GM12864 (cell line): ENCODE results near the gene PARD3B.

Experiments used
- DNase-seq: peaks from one replicate; pipeline ENCODE4 v3.0.0-alpha.2; 2011; ENCODE audit warnings: low read depth
- H3K4me3 ChIP-seq: 2 replicates; pipeline ENCODE4 v1.5.1; 2011; ENCODE audit warnings: mild to moderate bottlenecking, low read depth, low read length, control low read depth
- TF ChIP-seq, protein P1 (sequence below): IDR thresholded peaks from 2 replicates; pipeline ENCODE4 v1.5.1; 2011; ENCODE audit warnings: low read depth, mild to moderate bottlenecking, moderate library complexity, low read length, control low read depth, inconsistent platforms; ENCODE audit errors: missing control alignments

Gene PARD3B

DNA sequence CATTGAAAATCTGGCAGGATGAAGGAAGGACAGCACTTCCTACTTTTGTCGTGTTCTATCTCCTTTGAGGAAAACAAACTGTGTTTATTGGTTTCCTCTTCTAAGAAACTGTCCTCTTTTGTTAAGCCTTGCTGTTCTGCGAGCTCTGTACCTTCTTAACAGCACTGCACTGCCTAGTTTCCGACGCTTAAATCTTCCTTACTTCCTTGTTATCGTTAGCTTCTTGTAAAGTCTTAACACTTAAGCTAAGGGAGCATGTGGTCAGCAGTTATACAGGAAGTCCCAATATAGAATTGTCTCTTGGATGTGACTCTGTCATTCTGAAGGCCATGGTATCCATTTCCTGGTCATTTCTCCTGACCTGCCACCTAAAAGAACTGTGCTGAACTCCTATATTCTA lies 584.3 kb downstream of the PARD3B start:
- H3K4me3 ChIP-seq, result no peak overlapping the region
- DNase-seq, result no peak
- TF ChIP-seq, protein P1, sequence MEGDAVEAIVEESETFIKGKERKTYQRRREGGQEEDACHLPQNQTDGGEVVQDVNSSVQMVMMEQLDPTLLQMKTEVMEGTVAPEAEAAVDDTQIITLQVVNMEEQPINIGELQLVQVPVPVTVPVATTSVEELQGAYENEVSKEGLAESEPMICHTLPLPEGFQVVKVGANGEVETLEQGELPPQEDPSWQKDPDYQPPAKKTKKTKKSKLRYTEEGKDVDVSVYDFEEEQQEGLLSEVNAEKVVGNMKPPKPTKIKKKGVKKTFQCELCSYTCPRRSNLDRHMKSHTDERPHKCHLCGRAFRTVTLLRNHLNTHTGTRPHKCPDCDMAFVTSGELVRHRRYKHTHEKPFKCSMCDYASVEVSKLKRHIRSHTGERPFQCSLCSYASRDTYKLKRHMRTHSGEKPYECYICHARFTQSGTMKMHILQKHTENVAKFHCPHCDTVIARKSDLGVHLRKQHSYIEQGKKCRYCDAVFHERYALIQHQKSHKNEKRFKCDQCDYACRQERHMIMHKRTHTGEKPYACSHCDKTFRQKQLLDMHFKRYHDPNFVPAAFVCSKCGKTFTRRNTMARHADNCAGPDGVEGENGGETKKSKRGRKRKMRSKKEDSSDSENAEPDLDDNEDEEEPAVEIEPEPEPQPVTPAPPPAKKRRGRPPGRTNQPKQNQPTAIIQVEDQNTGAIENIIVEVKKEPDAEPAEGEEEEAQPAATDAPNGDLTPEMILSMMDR, result no peak

DNA sequence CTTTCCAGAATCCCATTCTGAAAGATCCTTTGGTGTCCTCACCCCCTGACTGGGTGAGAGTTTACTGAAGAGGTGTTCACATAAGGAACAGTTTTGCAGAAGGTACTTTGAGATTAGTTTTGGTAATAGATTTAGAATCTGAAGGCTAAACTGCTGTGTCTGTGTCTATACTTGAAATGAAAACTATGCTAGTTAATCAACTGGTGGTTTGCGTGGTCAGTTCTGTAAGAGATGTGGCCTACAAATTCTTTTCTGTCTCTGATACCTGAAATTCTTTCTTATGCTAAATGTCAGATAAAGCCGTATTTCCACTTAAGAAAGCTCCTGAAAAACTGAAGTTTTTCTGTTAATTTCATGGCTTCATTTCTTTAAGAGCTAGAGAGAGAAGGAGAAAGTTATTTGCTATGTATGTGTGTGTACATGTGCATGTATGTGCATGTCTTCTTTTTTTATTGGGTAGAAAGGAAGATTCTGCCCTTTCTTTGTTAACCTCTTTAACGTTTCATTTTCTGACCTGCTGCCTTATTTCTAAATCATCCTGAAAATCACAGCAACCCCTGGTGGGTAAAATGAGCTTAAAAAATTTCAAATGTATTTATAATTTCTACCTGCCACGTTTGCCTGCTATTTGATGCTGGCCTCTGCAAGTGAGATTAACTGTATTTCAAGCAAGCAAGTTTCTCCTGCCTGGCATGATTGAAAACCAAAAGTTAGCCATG lies 585.0 kb downstream of the PARD3B start:
- TF ChIP-seq, protein P1, result no peak
- H3K4me3 ChIP-seq, result no peak overlapping the region
- no peak for DNase-seq

DNA sequence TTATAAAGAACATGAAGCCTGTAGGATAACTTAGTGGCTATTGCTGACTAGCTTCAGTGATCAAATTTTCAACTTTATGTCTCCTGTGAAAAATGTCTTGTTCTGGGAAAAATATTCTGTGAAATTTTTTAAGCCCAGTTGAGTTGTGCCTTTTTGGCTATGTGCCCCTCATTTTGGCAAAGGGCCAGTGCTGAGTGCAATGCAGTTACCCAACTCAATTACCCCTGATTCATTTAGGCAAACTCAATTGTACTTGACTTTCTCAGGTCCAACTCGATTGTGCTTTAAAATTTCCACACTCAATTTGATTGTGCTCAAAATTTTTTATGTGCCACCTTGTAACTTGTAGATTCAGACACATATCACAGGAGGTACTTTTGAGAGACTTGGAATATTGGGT lies 588.3 kb downstream of the PARD3B start:
- TF ChIP-seq, protein P1, result no peak
- no peak overlapping the region for H3K4me3 ChIP-seq
- no peak for DNase-seq

DNA sequence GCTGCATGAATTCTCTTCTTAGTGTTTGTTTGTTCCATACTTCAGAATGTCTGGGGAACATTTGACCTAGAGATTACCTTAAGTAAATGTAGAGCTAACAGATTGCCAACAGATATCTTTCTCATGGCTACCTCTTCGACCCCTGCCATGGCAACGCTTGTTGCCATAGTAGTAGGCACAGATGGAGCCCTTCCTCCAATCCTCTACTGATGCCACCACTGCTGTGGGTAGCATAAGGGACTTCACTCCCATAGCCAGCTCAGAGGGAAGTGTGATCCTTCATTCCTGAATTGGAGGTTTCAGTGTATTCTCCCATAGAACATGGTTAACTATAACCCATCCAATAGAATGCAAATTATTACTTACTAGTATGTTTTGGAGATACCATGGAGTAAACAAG lies 593.5 kb downstream of the PARD3B start:
- no peak for DNase-seq
- TF ChIP-seq, protein P1, result no peak

DNA sequence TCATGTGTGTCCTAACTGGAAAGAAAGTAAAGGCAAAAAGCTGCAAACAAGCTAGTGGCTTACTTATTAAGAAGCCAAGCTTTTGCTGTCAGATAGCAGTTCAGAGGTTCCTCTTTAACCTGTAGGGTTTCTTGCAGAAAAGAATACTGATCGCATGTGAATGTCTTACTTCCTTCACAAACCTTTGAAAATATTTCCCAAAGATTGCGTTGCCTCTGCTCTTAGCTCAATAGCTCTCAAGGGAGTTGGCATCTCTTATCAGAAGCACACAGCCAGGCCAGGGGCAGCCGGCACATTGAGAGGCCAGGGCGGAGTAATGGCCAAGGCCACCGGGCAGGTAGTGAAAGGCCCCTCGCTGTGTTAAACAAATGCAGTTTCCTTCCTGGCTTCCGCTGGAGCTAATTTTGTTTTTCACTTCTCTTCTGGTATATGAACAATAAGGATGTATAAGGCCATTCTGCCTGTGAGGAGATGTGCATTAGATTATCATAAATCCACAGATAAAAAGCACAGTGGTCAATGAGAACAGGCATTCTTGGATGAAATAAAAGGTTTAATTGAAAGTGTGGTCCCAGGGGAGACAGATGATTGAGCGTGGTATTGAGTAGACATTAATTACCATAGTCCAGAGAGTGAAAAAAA lies 594.7 kb downstream of the PARD3B start:
- DNase-seq, result no peak
- TF ChIP-seq, protein P1, result no peak
- H3K4me3 ChIP-seq, result no peak overlapping the region

More for the DNA sequence above, 593.5 kb downstream of the PARD3B start:
- no peak overlapping the region for H3K4me3 ChIP-seq

DNA sequence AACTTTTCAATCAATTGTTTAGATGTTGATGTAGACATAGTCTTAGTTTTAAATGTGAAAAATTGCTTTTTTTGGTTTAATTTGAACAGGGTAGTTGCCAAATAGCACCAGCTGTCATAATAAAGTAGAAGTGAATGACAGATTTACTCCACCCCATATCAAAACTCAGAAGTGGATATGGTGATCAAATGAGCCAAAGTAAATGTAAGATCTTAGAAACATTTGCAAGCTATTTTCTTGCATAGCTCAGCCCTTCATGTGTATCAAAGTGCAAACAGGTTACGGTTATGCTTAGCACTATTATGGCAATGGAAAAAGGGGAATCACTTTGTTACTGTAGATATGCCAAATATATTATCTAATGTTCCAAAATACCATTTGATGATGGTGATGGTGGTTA lies 596.1 kb downstream of the PARD3B start:
- H3K4me3 ChIP-seq, result no peak overlapping the region
- TF ChIP-seq, protein P1, result no peak
- no peak for DNase-seq

DNA sequence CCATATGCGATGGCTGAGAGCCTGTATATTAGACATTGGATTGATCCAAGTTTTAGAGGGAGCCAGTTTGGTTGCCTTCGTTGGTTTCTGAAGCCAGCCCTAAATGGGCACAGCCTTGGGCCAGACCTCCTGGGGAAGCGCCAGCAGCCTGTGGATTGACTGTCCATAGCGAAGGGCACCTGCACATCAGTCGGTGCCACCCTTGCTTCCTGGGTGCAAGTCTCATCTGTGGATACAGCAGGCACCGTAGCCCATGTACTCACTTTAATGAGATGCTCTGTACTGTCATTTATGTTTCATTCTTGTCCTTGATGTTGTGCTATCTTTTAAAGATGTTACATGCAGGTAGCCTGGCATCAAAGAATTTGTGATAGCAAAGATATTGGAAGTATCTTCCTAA lies 600.6 kb downstream of the PARD3B start:
- no peak for DNase-seq
- H3K4me3 ChIP-seq, result no peak overlapping the region
- TF ChIP-seq, protein P1, result no peak
